Neural cell (in vitro differentiated cells): ENCODE results near the gene BRICD5. TPM values are rescaled to one million over a fixed set of nuclear protein-coding genes. Genes with fewer than 3 reads are reported as not detected.

ENCODE experiments used
- H2AFZ ChIP-seq: fragments of 200-600, 300-800 bp; sonication (generic), shearing (Covaris generic); 2 replicates; pipeline ENCODE4 v1.6.0; 2014; ENCODE audit warnings: low read depth, mild to moderate bottlenecking, antibody characterized with exemption, low read length, moderate library complexity
- H3F3A ChIP-seq: fragments of 200-600 bp; shearing (Covaris generic); 2 replicates; pipeline ENCODE4 v1.6.1; 2016; ENCODE audit warnings: mild to moderate bottlenecking, moderate library complexity, mixed read lengths, antibody characterized with exemption, low read length; ENCODE audit not compliant: insufficient read depth, poor library complexity, severe bottlenecking
- H3K27ac ChIP-seq: fragments of 200-600, 300-800 bp; sonication (generic), shearing (Covaris generic); 2 replicates; pipeline ENCODE4 v1.5.1; 2014; ENCODE audit warnings: mild to moderate bottlenecking, low read length, moderate library complexity
- H3K27me3 ChIP-seq: fragments of 300-800, 200-600 bp; sonication (generic), shearing (Covaris generic); 2 replicates; pipeline ENCODE4 v1.6.0; 2014; ENCODE audit warnings: mild to moderate bottlenecking, low read depth, low read length, moderate library complexity; ENCODE audit not compliant: insufficient read depth
- H3K36me3 ChIP-seq: fragments of 300-800, 200-600 bp; sonication (generic), shearing (Covaris generic); 2 replicates; pipeline ENCODE4 v1.5.1; 2014; ENCODE audit warnings: mild to moderate bottlenecking, antibody characterized with exemption, low read length, moderate library complexity; ENCODE audit not compliant: insufficient read depth
- H3K4me2 ChIP-seq: fragments of 300-800, 200-600 bp; sonication (generic), shearing (Covaris generic); 2 replicates; pipeline ENCODE4 v1.6.0; 2014; ENCODE audit warnings: mild to moderate bottlenecking, low read length
- H3K4me3 ChIP-seq: fragments of 300-800, 200-600 bp; sonication (generic), shearing (Covaris generic); 2 replicates; pipeline ENCODE4 v1.5.1; 2014; ENCODE audit warnings: mild to moderate bottlenecking, low read length, moderate library complexity
- H3K79me2 ChIP-seq: fragments of 200-600 bp; shearing (Covaris generic); replicated peaks from 2 replicates; pipeline ENCODE4 v1.6.0; 2014; ENCODE audit warnings: mild to moderate bottlenecking, low read length, moderate library complexity; ENCODE audit not compliant: insufficient read depth
- H3K9ac ChIP-seq: fragments of 300-800, 200-600 bp; sonication (generic), shearing (Covaris generic); 2 replicates; pipeline ENCODE4 v1.6.1; 2016; ENCODE audit warnings: mild to moderate bottlenecking, low read length, mixed read lengths
- H3K9me2 ChIP-seq: fragments of 200-600 bp; shearing (Covaris generic); 2 replicates; pipeline ENCODE4 v1.6.1; 2016; ENCODE audit warnings: mild to moderate bottlenecking, low read length, mixed read lengths; ENCODE audit not compliant: insufficient read depth
- H3K9me3 ChIP-seq: fragments of 200-600, 300-800 bp; sonication (generic), shearing (Covaris generic); 2 replicates; pipeline ENCODE4 v1.6.1; 2016; ENCODE audit warnings: mild to moderate bottlenecking, mixed run types, low read length, moderate library complexity, mixed read lengths
- H4K20me1 ChIP-seq: fragments of 200-600 bp; shearing (Covaris generic); 2 replicates; pipeline ENCODE4 v1.6.1; 2016; ENCODE audit warnings: mild to moderate bottlenecking, mixed run types; ENCODE audit not compliant: insufficient read depth
- CTCF ChIP-seq: fragments of 450-650 bp; IDR thresholded peaks from 2 replicates; pipeline ENCODE4 v1.5.1; 2014; ENCODE audit warnings: antibody characterized with exemption, mild to moderate bottlenecking, moderate library complexity; ENCODE audit not compliant: poor library complexity, severe bottlenecking
- EP300 ChIP-seq: fragments of 450-650 bp; conservative IDR thresholded peaks from 2 replicates; pipeline ENCODE4 v1.6.1; 2014; ENCODE audit warnings: antibody characterized with exemption, mild to moderate bottlenecking, moderate library complexity; ENCODE audit not compliant: poor library complexity, severe bottlenecking
- EZH2 ChIP-seq: fragments of 200-600, 300-800 bp; shearing (Covaris generic), sonication (generic); IDR thresholded peaks from 2 replicates; pipeline ENCODE4 v1.6.1; 2014; ENCODE audit warnings: antibody characterized with exemption, low read length, borderline replicate concordance, mild to moderate bottlenecking; ENCODE audit not compliant: insufficient read depth, poor library complexity, severe bottlenecking
- MXI1 ChIP-seq: fragments of 450-650 bp; conservative IDR thresholded peaks from 2 replicates; pipeline ENCODE4 v1.6.1; 2014; ENCODE audit warnings: antibody characterized with exemption, mild to moderate bottlenecking; ENCODE audit not compliant: poor library complexity, severe bottlenecking
- POLR2AphosphoS5 ChIP-seq: IDR thresholded peaks from 2 replicates; pipeline ENCODE4 v1.6.1; 2012
- RAD21 ChIP-seq: fragments of 450-650 bp; conservative IDR thresholded peaks from 2 replicates; pipeline ENCODE4 v1.6.1; 2014; ENCODE audit warnings: antibody characterized with exemption, mild to moderate bottlenecking, moderate library complexity
- REST ChIP-seq: IDR thresholded peaks from 2 replicates; pipeline ENCODE4 v1.6.1; 2012; ENCODE audit warnings: borderline replicate concordance
- SMC3 ChIP-seq: fragments of 450-650 bp; conservative IDR thresholded peaks from 2 replicates; pipeline ENCODE4 v1.6.1; 2014; ENCODE audit warnings: antibody characterized with exemption, mild to moderate bottlenecking, moderate library complexity; ENCODE audit not compliant: poor library complexity
- TAF1 ChIP-seq: IDR thresholded peaks from 2 replicates; pipeline ENCODE4 v1.6.1; 2012; ENCODE audit warnings: low read depth
- polyA plus RNA-seq: library from polyadenylated mRNA; depleted of rRNA; stranded (reverse); fragments of >200 nt; gene quantifications from 2 replicates; pipeline ENCODE4 v1.2.3, GENCODE V29; 2014

The BRICD5 gene
- polyA plus RNA-seq, 1 donor from 2014 or later: 39.2 TPM

GRCh38 chr16:2199621-2200139, 11.0 kb downstream of the BRICD5 start:
- Histone ChIP-seq H3K27me3 (peaks cover 3% of the 10 kb centered on the region), H3K36me3 (no peaks in the 10 kb centered on the region), H2AFZ (no peak overlapping the region), H4K20me1 (no peaks in the 10 kb centered on the region), H3F3A (no peaks in the 10 kb centered on the region), H3K9me3 (no peaks in the 10 kb centered on the region), H3K9ac (no peak overlapping the region), H3K27ac (no peak overlapping the region), H3K4me3 (no peak overlapping the region), H3K9me2 (no peaks in the 10 kb centered on the region), H3K79me2 (peaks cover 2% of the 10 kb centered on the region), H3K4me2 (no peak overlapping the region)
- TF ChIP-seq CTCF (no peak), REST (no peak), RAD21 (no peak), TAF1 (no peak), MXI1 (no peak), EP300 (no peak), EZH2 (no peak), POLR2AphosphoS5 (no peak), SMC3 (no peak)

GRCh38 chr16:2199095-2199494, 11.6 kb downstream of the BRICD5 start:
- TF ChIP-seq CTCF (no peak), EZH2 (no peak), POLR2AphosphoS5 (no peak), REST (no peak), EP300 (no peak), MXI1 (no peak), SMC3 (no peak), RAD21 (no peak), TAF1 (no peak)
- Histone ChIP-seq H3K4me2 (no peak overlapping the region), H3K27me3 (peaks cover 3% of the 10 kb centered on the region), H3K9me3 (no peaks in the 10 kb centered on the region), H4K20me1 (no peaks in the 10 kb centered on the region), H3K27ac (no peak overlapping the region), H3K79me2 (peaks cover 2% of the 10 kb centered on the region), H3K36me3 (no peaks in the 10 kb centered on the region), H3K9me2 (no peaks in the 10 kb centered on the region), H3F3A (no peaks in the 10 kb centered on the region), H2AFZ (no peak overlapping the region), H3K4me3 (no peak overlapping the region), H3K9ac (no peak overlapping the region)
